Endothelial cell of umbilical vein (primary cell): Measurements from ENCODE around the gene TBC1D4.

Source experiments
- CTCF ChIP-seq, 2 donors: IDR thresholded peaks; 1 replicate in 1 of 2; 2 replicates in 1 of 2; pipeline ENCODE4 v1.5.1; 2011; ENCODE audit warnings: low read length in 2 of 2, mild to moderate bottlenecking in 2 of 2, moderate library complexity in 2 of 2, control low read depth in 1 of 2, inconsistent platforms in 1 of 2, low read depth in 1 of 2; ENCODE audit not compliant: insufficient read depth in 1 of 2; ENCODE audit errors: extremely low read depth in 1 of 2
- EZH2 ChIP-seq: IDR thresholded peaks from 2 replicates; pipeline ENCODE4 v1.6.1; 2012; ENCODE audit warnings: borderline replicate concordance, low read depth, mild to moderate bottlenecking, moderate library complexity, low read length, inconsistent platforms; ENCODE audit not compliant: severe bottlenecking

GRCh38 chr13:75418186-75418843 is 63.7 kb downstream of the TBC1D4 start:
- TF ChIP-seq CTCF (IDR thresholded peaks at IDR 0.05; ENCODE audit: extremely low read depth in 1 of 2, insufficient read depth in 1 of 2, low read depth in 1 of 2, low read length in 2 of 2) (no peak), EZH2 (no peak)
